ENCODE data around the gene KCND2.

Gene KCND2

GRCh38 chr7:120709972-120710320 lies 437.0 kb downstream of the KCND2 start:
- DNase-seq = no peak

GRCh38 chr7:120714945-120715344 lies 442.0 kb downstream of the KCND2 start:
- DNase-seq = no peak

GRCh38 chr7:120716307-120716706 lies 443.3 kb downstream of the KCND2 start:
- DNase-seq = no peak

GRCh38 chr7:120717166-120717565 lies 444.2 kb downstream of the KCND2 start:
- no peak for DNase-seq

GRCh38 chr7:120718361-120718760 lies 445.4 kb downstream of the KCND2 start:
- no peak for DNase-seq

- no peak for DNase-seq
Measured at GRCh38 chr7:120720317-120720716, 447.3 kb downstream of the KCND2 start.

GRCh38 chr7:120723465-120724385 lies 450.8 kb downstream of the KCND2 start:
- no peak for DNase-seq

GRCh38 chr7:120724448-120724847 lies 451.5 kb downstream of the KCND2 start:
- no peak for DNase-seq

GRCh38 chr7:120724955-120725354 lies 452.0 kb downstream of the KCND2 start:
- DNase-seq = no peak

GRCh38 chr7:120725376-120726039 lies 452.5 kb downstream of the KCND2 start:
- DNase-seq = no peak

GRCh38 chr7:120729245-120729644 lies 456.3 kb downstream of the KCND2 start:
- DNase-seq = no peak

- no peak for DNase-seq
Measured at GRCh38 chr7:120731271-120731670, 458.3 kb downstream of the KCND2 start.

- DNase-seq = no peak
Measured at GRCh38 chr7:120732256-120732655, 459.3 kb downstream of the KCND2 start.

GRCh38 chr7:120733143-120733542 lies 460.2 kb downstream of the KCND2 start:
- DNase-seq = no peak

- DNase-seq = no peak
Measured at GRCh38 chr7:120733835-120734234, 460.9 kb downstream of the KCND2 start.

GRCh38 chr7:120735791-120736190 lies 462.8 kb downstream of the KCND2 start:
- no peak for DNase-seq

GRCh38 chr7:120738816-120739215 lies 465.8 kb downstream of the KCND2 start:
- no peak for DNase-seq

- no peak for DNase-seq
Measured at GRCh38 chr7:120740348-120740747, 467.4 kb downstream of the KCND2 start.

- no peak for DNase-seq
Measured at GRCh38 chr7:120741371-120742042, 468.5 kb downstream of the KCND2 start.

GRCh38 chr7:120742372-120742771 lies 469.4 kb downstream of the KCND2 start:
- no peak for DNase-seq

- DNase-seq = no peak
Measured at GRCh38 chr7:120743128-120743527, 470.2 kb downstream of the KCND2 start.

GRCh38 chr7:120760050-120760449 lies 487.1 kb downstream of the KCND2 start:
- no peak for DNase-seq

- no peak for DNase-seq
Measured at GRCh38 chr7:120760851-120761250, 487.9 kb downstream of the KCND2 start.

GRCh38 chr7:120770206-120770605 lies 497.2 kb downstream of the KCND2 start:
- no peak for DNase-seq
